Keratinocyte (primary cell): ENCODE results near the gene GRAMD4. TPM values are rescaled to one million over a fixed set of nuclear protein-coding genes. Genes with fewer than 3 reads are reported as not detected.

Source experiments
- DNase-seq: peaks from one replicate; pipeline ENCODE4 v3.0.0-alpha.2; 2011; ENCODE audit warnings: low read depth, missing footprints, low spot score
- FAIRE-seq: peaks from 2 replicates; lab custom pipeline; 2011; peaks lifted over from hg19 to GRCh38; lab: Jason Lieb, UNC
- H2AFZ ChIP-seq: 2 replicates; pipeline ENCODE4 v1.6.0; 2012; ENCODE audit warnings: low read length, control low read depth, inconsistent platforms; ENCODE audit not compliant: control insufficient read depth
- H3K27ac ChIP-seq: 2 replicates; pipeline ENCODE4 v1.5.1; 2011; ENCODE audit warnings: low read length; ENCODE audit not compliant: control insufficient read depth, insufficient read depth
- H3K27me3 ChIP-seq: 3 replicates; pipeline ENCODE4 v1.6.0; 2011; ENCODE audit warnings: low read length; ENCODE audit not compliant: control insufficient read depth, insufficient read depth; ENCODE audit errors: extremely low read depth
- H3K36me3 ChIP-seq, 2 experiments: 2 replicates in 1 of 2; 3 replicates in 1 of 2; pipeline ENCODE4 v1.5.1; 2011; ENCODE audit warnings: low read length in 2 of 2, mild to moderate bottlenecking in 1 of 2; ENCODE audit not compliant: control insufficient read depth in 2 of 2, insufficient read depth in 2 of 2; ENCODE audit errors: extremely low read depth in 1 of 2
- H3K4me1 ChIP-seq: 3 replicates; pipeline ENCODE4 v1.5.1; 2011; ENCODE audit warnings: low read length; ENCODE audit not compliant: control insufficient read depth, insufficient read depth; ENCODE audit errors: extremely low read depth
- H3K4me2 ChIP-seq: 3 replicates; pipeline ENCODE4 v1.6.0; 2011; ENCODE audit warnings: low read depth, low read length; ENCODE audit not compliant: control insufficient read depth, insufficient read depth; ENCODE audit errors: extremely low read depth
- H3K4me3 ChIP-seq, 3 experiments: fragments of 200-600 bp in 1 of 3; sonication (generic) in 1 of 3; 2 replicates in 2 of 3; 3 replicates in 1 of 3; pipeline ENCODE4 v1.5.1; 2011 to 2016; ENCODE audit warnings: low read length in 3 of 3, mild to moderate bottlenecking in 3 of 3, control low read depth in 2 of 3, inconsistent platforms in 1 of 3, low read depth in 1 of 3, mixed read lengths in 1 of 3, mixed run types in 1 of 3, moderate library complexity in 1 of 3; ENCODE audit not compliant: control insufficient read depth in 2 of 3, insufficient read depth in 2 of 3; ENCODE audit errors: extremely low read depth in 1 of 3
- H3K79me2 ChIP-seq: 2 replicates; pipeline ENCODE4 v1.6.0; 2012; ENCODE audit warnings: low read length; ENCODE audit not compliant: control insufficient read depth, insufficient read depth
- H3K9ac ChIP-seq: 3 replicates; pipeline ENCODE4 v1.6.0; 2011; ENCODE audit warnings: low read length; ENCODE audit not compliant: control insufficient read depth, insufficient read depth; ENCODE audit errors: extremely low read depth
- H3K9me1 ChIP-seq: 3 replicates; pipeline ENCODE4 v1.6.0; 2011; ENCODE audit warnings: low read length; ENCODE audit not compliant: control insufficient read depth, insufficient read depth; ENCODE audit errors: extremely low read depth
- H3K9me3 ChIP-seq: 2 replicates; pipeline ENCODE4 v1.5.1; 2012; ENCODE audit warnings: low read depth, low read length; ENCODE audit not compliant: control insufficient read depth
- H4K20me1 ChIP-seq: 3 replicates; pipeline ENCODE4 v1.6.0; 2011; ENCODE audit warnings: low read length; ENCODE audit not compliant: control insufficient read depth, insufficient read depth; ENCODE audit errors: extremely low read depth
- EZH2 ChIP-seq: IDR thresholded peaks from one replicate; pipeline ENCODE4 v1.6.1; 2012; ENCODE audit warnings: inconsistent platforms, mild to moderate bottlenecking, low read length, moderate library complexity
- dilution Hi-C: fragments of 300-500 bp; cut with MboI; formaldehyde crosslinking; loops from one replicate; pipeline ENCODE4 v1.7.0; 2020; ENCODE audit warnings: low sequenced_read_pairs; ENCODE audit not compliant: extremely low pct_ligation_motif_present
- polyA plus RNA-seq, 5 experiments: library from polyadenylated mRNA; depleted of rRNA in 3 of 5; stranded (reverse) in 3 of 5; stranded (forward) in 1 of 5; unstranded in 1 of 5; fragments of >200 nt; gene quantifications; 1 replicate in 1 of 5; 2 replicates in 3 of 5; 3 replicates in 1 of 5; pipeline versions ENCODE4 v1.2.1 to v1.2.3, GENCODE V29; 2011 to 2012; ENCODE audit warnings: missing spikeins in 2 of 5, low read depth in 1 of 5, low replicate concordance in 1 of 5
- TF ChIP-seq, protein P1 (sequence below), 3 experiments: IDR thresholded peaks in 1 of 3; conservative IDR thresholded peaks in 1 of 3; optimal IDR thresholded peaks in 1 of 3; 2 replicates in 2 of 3; 3 replicates in 1 of 3; pipeline versions ENCODE3 to v1.5.1; 2011; ENCODE audit warnings: low read length in 3 of 3, mild to moderate bottlenecking in 3 of 3, moderate library complexity in 2 of 3, control low read depth in 1 of 3, inconsistent platforms in 1 of 3; ENCODE audit not compliant: insufficient read depth in 2 of 3; ENCODE audit errors: extremely low read depth in 1 of 3

The GRAMD4 gene
- polyA plus RNA-seq, 1 donor (not counting 4 experiments of a cell fraction or from before 2014, with no cell fraction given): 17.3 TPM

DNA sequence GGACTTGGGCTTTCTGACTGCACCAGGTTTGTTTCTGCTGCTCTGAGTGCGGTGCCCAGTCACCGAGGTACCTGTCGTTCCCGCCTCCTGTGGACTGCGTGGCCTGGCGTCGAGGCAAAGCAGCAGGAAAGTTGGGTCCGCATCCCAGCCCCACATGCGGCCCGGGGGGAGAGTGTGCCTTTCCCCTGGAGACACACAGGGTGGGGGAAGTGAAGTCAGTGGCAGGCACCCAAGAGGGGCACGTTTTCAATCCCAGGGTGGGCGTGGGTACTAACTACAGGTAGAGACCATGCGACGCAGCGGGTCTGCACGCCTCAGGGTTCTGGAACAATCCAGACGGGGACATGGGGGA is 25.3 kb upstream of the GRAMD4 start:
- no peak for TF ChIP-seq EZH2
- TF ChIP-seq, protein P1, sequence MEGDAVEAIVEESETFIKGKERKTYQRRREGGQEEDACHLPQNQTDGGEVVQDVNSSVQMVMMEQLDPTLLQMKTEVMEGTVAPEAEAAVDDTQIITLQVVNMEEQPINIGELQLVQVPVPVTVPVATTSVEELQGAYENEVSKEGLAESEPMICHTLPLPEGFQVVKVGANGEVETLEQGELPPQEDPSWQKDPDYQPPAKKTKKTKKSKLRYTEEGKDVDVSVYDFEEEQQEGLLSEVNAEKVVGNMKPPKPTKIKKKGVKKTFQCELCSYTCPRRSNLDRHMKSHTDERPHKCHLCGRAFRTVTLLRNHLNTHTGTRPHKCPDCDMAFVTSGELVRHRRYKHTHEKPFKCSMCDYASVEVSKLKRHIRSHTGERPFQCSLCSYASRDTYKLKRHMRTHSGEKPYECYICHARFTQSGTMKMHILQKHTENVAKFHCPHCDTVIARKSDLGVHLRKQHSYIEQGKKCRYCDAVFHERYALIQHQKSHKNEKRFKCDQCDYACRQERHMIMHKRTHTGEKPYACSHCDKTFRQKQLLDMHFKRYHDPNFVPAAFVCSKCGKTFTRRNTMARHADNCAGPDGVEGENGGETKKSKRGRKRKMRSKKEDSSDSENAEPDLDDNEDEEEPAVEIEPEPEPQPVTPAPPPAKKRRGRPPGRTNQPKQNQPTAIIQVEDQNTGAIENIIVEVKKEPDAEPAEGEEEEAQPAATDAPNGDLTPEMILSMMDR (optimal IDR thresholded peaks at IDR 0.05 in 1 of 3, IDR thresholded peaks at IDR 0.05 in 1 of 3, conservative IDR thresholded peaks at IDR 0.05 in 1 of 3; ENCODE audit: extremely low read depth in 1 of 3, insufficient read depth in 2 of 3, low read length in 3 of 3): no peak
- H3K4me3 ChIP-seq: no peak overlapping the region
- DNase-seq (no peak), FAIRE-seq (no peak)
- no peak overlapping the region for H2AFZ ChIP-seq
- no peaks in the 10 kb centered on the region for H3K79me2 ChIP-seq
- peaks cover 5% of the 10 kb centered on the region for H3K27me3 ChIP-seq
- no peak overlapping the region for H3K27ac ChIP-seq
- no peak overlapping the region for H3K4me2 ChIP-seq
- no peaks in the 10 kb centered on the region for H3K9me1 ChIP-seq
- H3K4me1 ChIP-seq: peaks cover 2% of the 10 kb centered on the region
- no peaks in the 10 kb centered on the region for H4K20me1 ChIP-seq
- dilution Hi-C loops: no loop called here
- H3K9me3 ChIP-seq: no peaks in the 10 kb centered on the region
- no peaks in the 10 kb centered on the region for H3K36me3 ChIP-seq
- H3K9ac ChIP-seq: no peak overlapping the region

DNA sequence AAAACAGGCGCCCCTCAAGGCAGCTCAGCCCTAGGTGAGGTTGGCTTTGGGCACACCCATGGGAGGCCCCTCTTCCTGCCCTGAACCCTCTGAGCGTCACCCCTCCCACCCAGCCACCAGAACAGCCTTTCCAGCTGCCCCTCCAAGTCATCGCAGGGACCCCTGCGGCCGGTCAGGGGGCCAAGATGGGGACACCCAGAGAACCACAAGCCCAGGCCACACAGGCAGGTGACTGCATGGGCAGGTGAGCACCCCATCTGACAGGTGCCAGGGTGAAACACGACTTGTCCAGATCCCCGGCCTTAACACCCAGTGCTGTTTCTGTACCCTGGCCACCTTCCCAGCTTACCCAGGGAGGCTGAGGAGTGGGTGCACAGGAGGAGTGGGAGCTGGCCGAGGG is 24.6 kb upstream of the GRAMD4 start:
- H3K27me3 ChIP-seq: peaks cover 5% of the 10 kb centered on the region
- H3K4me1 ChIP-seq: peaks cover 2% of the 10 kb centered on the region
- H2AFZ ChIP-seq: no peak overlapping the region
- FAIRE-seq (no peak), DNase-seq (no peak)
- no peak overlapping the region for H3K9ac ChIP-seq
- dilution Hi-C loops: no loop called here
- H3K27ac ChIP-seq: no peak overlapping the region
- H3K4me2 ChIP-seq: no peak overlapping the region
- no peaks in the 10 kb centered on the region for H3K9me3 ChIP-seq
- TF ChIP-seq, protein P1 (optimal IDR thresholded peaks at IDR 0.05 in 1 of 3, IDR thresholded peaks at IDR 0.05 in 1 of 3, conservative IDR thresholded peaks at IDR 0.05 in 1 of 3; ENCODE audit: extremely low read depth in 1 of 3, insufficient read depth in 2 of 3, low read length in 3 of 3): no peak
- TF ChIP-seq EZH2: no peak
- H4K20me1 ChIP-seq: no peaks in the 10 kb centered on the region
- H3K4me3 ChIP-seq: no peak overlapping the region
- H3K36me3 ChIP-seq: no peaks in the 10 kb centered on the region
- no peaks in the 10 kb centered on the region for H3K9me1 ChIP-seq
- no peaks in the 10 kb centered on the region for H3K79me2 ChIP-seq
